Stomach (tissue), 4 donors: ENCODE data around the gene UBTD1.

ENCODE experiments used
- POLR2A ChIP-seq, 4 donors: fragments of 450-650 bp; IDR thresholded peaks; one replicate each; pipeline ENCODE4 v1.6.1; 2016; ENCODE audit warnings: antibody characterized with exemption in 4 of 4, control low read depth in 2 of 4, mild to moderate bottlenecking in 1 of 4, moderate library complexity in 1 of 4
- POLR2AphosphoS5 ChIP-seq, 3 donors: sonication (generic); formaldehyde crosslinking; IDR thresholded peaks; one replicate each; pipeline ENCODE4 v1.6.1; 2016; ENCODE audit warnings: antibody characterized with exemption in 3 of 3
- TF ChIP-seq, protein P1 (sequence below), 7 experiments: fragments of 450-650 bp in 4 of 7; fragments of 200-600 bp in 3 of 7; sonication (generic) in 3 of 7; IDR thresholded peaks; one replicate each; pipeline ENCODE4 v1.5.1; 2016 to 2019; ENCODE audit warnings: antibody characterized with exemption in 7 of 7, control low read depth in 2 of 7, mild to moderate bottlenecking in 1 of 7

DNA sequence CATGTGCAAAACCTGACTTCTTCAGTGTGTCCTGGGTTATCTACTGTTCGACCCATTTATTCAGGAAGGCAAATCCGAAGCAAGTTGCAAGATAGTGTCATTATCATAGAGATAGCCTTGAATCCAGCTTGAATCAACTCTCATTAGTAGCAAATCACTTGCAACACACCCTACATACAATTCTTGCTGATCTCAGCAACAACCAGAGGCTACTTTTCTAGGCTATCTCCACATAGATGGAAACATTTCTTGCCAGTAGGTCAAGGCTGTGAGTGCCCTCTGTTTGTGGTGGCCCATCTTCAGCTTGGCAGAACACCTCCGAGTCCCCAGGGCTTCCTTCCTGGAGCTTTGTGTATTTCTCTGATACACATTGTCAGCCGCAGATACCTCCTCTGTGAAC lies 12.0 kb downstream of the UBTD1 start:
- TF ChIP-seq, protein P1, sequence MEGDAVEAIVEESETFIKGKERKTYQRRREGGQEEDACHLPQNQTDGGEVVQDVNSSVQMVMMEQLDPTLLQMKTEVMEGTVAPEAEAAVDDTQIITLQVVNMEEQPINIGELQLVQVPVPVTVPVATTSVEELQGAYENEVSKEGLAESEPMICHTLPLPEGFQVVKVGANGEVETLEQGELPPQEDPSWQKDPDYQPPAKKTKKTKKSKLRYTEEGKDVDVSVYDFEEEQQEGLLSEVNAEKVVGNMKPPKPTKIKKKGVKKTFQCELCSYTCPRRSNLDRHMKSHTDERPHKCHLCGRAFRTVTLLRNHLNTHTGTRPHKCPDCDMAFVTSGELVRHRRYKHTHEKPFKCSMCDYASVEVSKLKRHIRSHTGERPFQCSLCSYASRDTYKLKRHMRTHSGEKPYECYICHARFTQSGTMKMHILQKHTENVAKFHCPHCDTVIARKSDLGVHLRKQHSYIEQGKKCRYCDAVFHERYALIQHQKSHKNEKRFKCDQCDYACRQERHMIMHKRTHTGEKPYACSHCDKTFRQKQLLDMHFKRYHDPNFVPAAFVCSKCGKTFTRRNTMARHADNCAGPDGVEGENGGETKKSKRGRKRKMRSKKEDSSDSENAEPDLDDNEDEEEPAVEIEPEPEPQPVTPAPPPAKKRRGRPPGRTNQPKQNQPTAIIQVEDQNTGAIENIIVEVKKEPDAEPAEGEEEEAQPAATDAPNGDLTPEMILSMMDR (IDR thresholded peaks at IDR 0.05) = no peak
- TF ChIP-seq POLR2A (IDR thresholded peaks at IDR 0.05) = no peak
- no peak for TF ChIP-seq POLR2AphosphoS5 (IDR thresholded peaks at IDR 0.05)
